Chondrocyte (in vitro differentiated cells): ENCODE results near the gene NOVA2. TPM values are rescaled to one million over a fixed set of nuclear protein-coding genes. Genes with fewer than 3 reads are reported as not detected.

Experiments used
- DNase-seq: peaks from one replicate; pipeline ENCODE4 v3.0.0; 2021; ENCODE audit warnings: mixed read lengths, low spot score
- H3K27ac Mint-ChIP-seq: one replicate; pipeline ENCODE4 v1.8.0; 2021; ENCODE audit warnings: mild to moderate bottlenecking, moderate library complexity, mixed read lengths; ENCODE audit not compliant: unreplicated experiment
- H3K27me3 Mint-ChIP-seq: 2 replicates; pipeline ENCODE4 v1.8.0; 2021; ENCODE audit warnings: low read depth, mixed read lengths
- H3K36me3 Mint-ChIP-seq: 2 replicates; pipeline ENCODE4 v1.8.0; 2021; ENCODE audit warnings: low read depth, mixed read lengths
- H3K4me1 Mint-ChIP-seq: 2 replicates; pipeline ENCODE4 v1.8.0; 2021; ENCODE audit warnings: low read depth, mild to moderate bottlenecking, mixed read lengths
- H3K4me3 Mint-ChIP-seq: one replicate; pipeline ENCODE4 v1.8.0; 2021; ENCODE audit warnings: mild to moderate bottlenecking, moderate library complexity, mixed read lengths; ENCODE audit not compliant: unreplicated experiment
- H3K9me3 Mint-ChIP-seq: 2 replicates; pipeline ENCODE4 v1.8.0; 2021; ENCODE audit warnings: low read depth, mixed read lengths
- CTCF ChIP-seq: fragments of 200-600 bp; sonication (generic); IDR thresholded peaks from 2 replicates; pipeline ENCODE4 v1.5.0; 2021; ENCODE audit warnings: antibody characterized with exemption, mild to moderate bottlenecking, moderate library complexity
- long read RNA-seq: library from polyadenylated mRNA; stranded (forward); transcript quantifications from one replicate; pipeline ENCODE4 v2.0.0, GENCODE V29; 2021
- total RNA-seq: library from RNA; stranded (reverse); gene quantifications from 3 replicates; pipeline ENCODE4 v1.2.1, GENCODE V29; 2021

Gene NOVA2
- total RNA-seq, result 0.10 to 0.22 TPM (median 0.18 TPM) in 3 replicates
- long read RNA-seq, result 0 reads

GRCh38 chr19:45973553-45974338, at the start of gene NOVA2:
TSS of gene NOVA2 (minus strand) at chr19:45973865. CDS start at chr19:45973351, 514 bp downstream.
- no peak for TF ChIP-seq CTCF
- Mint-ChIP-seq H3K36me3 (no peaks in the 10 kb centered on the region), H3K27ac (no peak within 1 kb of the TSS), H3K4me1 (no peaks in the 10 kb centered on the region), H3K27me3 (peaks cover 66% of the 10 kb centered on the region), H3K9me3 (no peaks in the 10 kb centered on the region), H3K4me3 (no peak within 1 kb of the TSS)
- no peak for DNase-seq

GRCh38 chr19:46023311-46023779, 49.7 kb upstream of the NOVA2 start:
- no peak for DNase-seq
- H3K27ac Mint-ChIP-seq, result peak overlapping the region; percentile 2
- peaks cover 2% of the 10 kb centered on the region for H3K27me3 Mint-ChIP-seq
- peaks cover 3% of the 10 kb centered on the region for H3K9me3 Mint-ChIP-seq
- TF ChIP-seq CTCF, result no peak
- H3K4me3 Mint-ChIP-seq, result no peak overlapping the region
- H3K36me3 Mint-ChIP-seq, result peaks cover 8% of the 10 kb centered on the region
- H3K4me1 Mint-ChIP-seq, result no peaks in the 10 kb centered on the region

- peaks cover 2% of the 10 kb centered on the region for H3K27me3 Mint-ChIP-seq
- DNase-seq, result no peak
- H3K27ac Mint-ChIP-seq, result peak within 1 kb of the TSS; percentile 2
- no peak for TF ChIP-seq CTCF
- peaks cover 8% of the 10 kb centered on the region for H3K36me3 Mint-ChIP-seq
- H3K4me3 Mint-ChIP-seq, result no peak within 1 kb of the TSS
- H3K4me1 Mint-ChIP-seq, result no peaks in the 10 kb centered on the region
- H3K9me3 Mint-ChIP-seq, result peaks cover 3% of the 10 kb centered on the region
Observed at GRCh38 chr19:46022431-46023310, 49.0 kb upstream of the NOVA2 start, which contains the start of gene PGLYRP1. TSS of gene PGLYRP1 (minus strand) at chr19:46023053. CDS start at chr19:46023021, 32 bp downstream.

- no peak overlapping the region for H3K27ac Mint-ChIP-seq
- peaks cover under 1% of the 10 kb centered on the region for H3K4me1 Mint-ChIP-seq
Observed at GRCh38 chr19:46022061-46022430, 48.4 kb upstream of the NOVA2 start.

More at GRCh38 chr19:46022061-46022430, 48.4 kb upstream of the NOVA2 start:
- peaks cover 2% of the 10 kb centered on the region for H3K27me3 Mint-ChIP-seq
- peaks cover 3% of the 10 kb centered on the region for H3K9me3 Mint-ChIP-seq
- TF ChIP-seq CTCF, result no peak
- DNase-seq, result no peak
- peaks cover 8% of the 10 kb centered on the region for H3K36me3 Mint-ChIP-seq
- H3K4me3 Mint-ChIP-seq, result no peak overlapping the region
